GM19240 (cell line): Measurements from ENCODE around the gene COA8.

ENCODE experiments used
- DNase-seq: peaks from one replicate; pipeline ENCODE4 v3.0.0; 2011; ENCODE audit warnings: low spot score; ENCODE audit not compliant: insufficient read length

COA8 gene

GRCh38 chr14:103547941-103548462 is 14.8 kb upstream of the COA8 start:
- no peak for DNase-seq

- DNase-seq: no peak
Measured at GRCh38 chr14:103548463-103549351, 14.1 kb upstream of the COA8 start.

GRCh38 chr14:103549361-103550311 is 13.1 kb upstream of the COA8 start:
- DNase-seq: no peak

GRCh38 chr14:103550451-103551337 is 12.1 kb upstream of the COA8 start:
- DNase-seq: no peak

GRCh38 chr14:103551338-103551762 is 11.4 kb upstream of the COA8 start:
- DNase-seq: no peak

GRCh38 chr14:103552011-103552845 is 10.5 kb upstream of the COA8 start:
- no peak for DNase-seq

- no peak for DNase-seq
Measured at GRCh38 chr14:103552846-103553210, 9.9 kb upstream of the COA8 start.

GRCh38 chr14:103555559-103556337 is 7.0 kb upstream of the COA8 start:
- DNase-seq: no peak

GRCh38 chr14:103556946-103557758 is 5.6 kb upstream of the COA8 start:
- no peak for DNase-seq

GRCh38 chr14:103558071-103558882 is 4.5 kb upstream of the COA8 start:
- DNase-seq: no peak

GRCh38 chr14:103559766-103560165 is 3.0 kb upstream of the COA8 start:
- no peak for DNase-seq

GRCh38 chr14:103560691-103561090 is 2.1 kb upstream of the COA8 start:
- DNase-seq: no peak

GRCh38 chr14:103561381-103562178 is 1.2 kb upstream of the COA8 start:
- peak; percentile 61 for DNase-seq

- peak; percentile 45 for DNase-seq
Measured at GRCh38 chr14:103562179-103562428, 656 bp upstream of the COA8 start.

- DNase-seq: no peak
Measured at GRCh38 chr14:103563226-103563620, 463 bp downstream of the COA8 start.

- no peak for DNase-seq
Measured at GRCh38 chr14:103563844-103564505, 1.2 kb downstream of the COA8 start.
